GM12878 (cell line): ENCODE results near the gene ASIC3. TPM values are rescaled to one million over a fixed set of nuclear protein-coding genes. Genes with fewer than 3 reads are reported as not detected.

ENCODE experiments used
- ELK1 ChIP-seq: IDR thresholded peaks from 2 replicates; pipeline ENCODE4 v1.6.1; 2012; ENCODE audit warnings: low read depth, low read length, improper control_type of control experiment
- KLF5 ChIP-seq: fragments of 450-650 bp; IDR thresholded peaks from 2 replicates; pipeline ENCODE4 v1.6.1; 2014; ENCODE audit warnings: mild to moderate bottlenecking; ENCODE audit not compliant: partially characterized antibody
- MXI1 ChIP-seq: fragments of 150-350 bp; IDR thresholded peaks from 2 replicates; pipeline ENCODE4 v1.6.1; 2011; ENCODE audit warnings: low read depth, mild to moderate bottlenecking, inconsistent platforms, low read length, improper control_type of control experiment
- NBN ChIP-seq: fragments of 450-650 bp; IDR thresholded peaks from 2 replicates; pipeline ENCODE4 v1.6.1; 2016
- NFIC ChIP-seq: IDR thresholded peaks from 2 replicates; pipeline ENCODE4 v1.6.1; 2012; ENCODE audit warnings: low read depth, mild to moderate bottlenecking, inconsistent platforms, low read length, moderate library complexity
- NRF1 ChIP-seq: conservative IDR thresholded peaks from 2 replicates; pipeline ENCODE4 v1.6.1; 2011; ENCODE audit warnings: mild to moderate bottlenecking, low read depth, low read length, improper control_type of control experiment
- PKNOX1 ChIP-seq: fragments of 450-650 bp; IDR thresholded peaks from 2 replicates; pipeline ENCODE4 v1.6.1; 2016; ENCODE audit warnings: mild to moderate bottlenecking
- POLR2AphosphoS2 ChIP-seq: IDR thresholded peaks from 2 replicates; pipeline ENCODE4 v1.6.1; 2011; ENCODE audit warnings: low read depth, mild to moderate bottlenecking, low read length, improper control_type of control experiment, moderate library complexity
- RCOR1 ChIP-seq: conservative IDR thresholded peaks from 2 replicates; pipeline ENCODE4 v1.6.1; 2012; ENCODE audit warnings: low read depth, low read length, improper control_type of control experiment
- REST ChIP-seq: IDR thresholded peaks from 2 replicates; pipeline ENCODE4 v1.6.1; 2012; ENCODE audit warnings: mild to moderate bottlenecking, low read depth, low read length
- RFX5 ChIP-seq: IDR thresholded peaks from 2 replicates; pipeline ENCODE4 v1.6.1; 2011; ENCODE audit warnings: low read depth, low read length, improper control_type of control experiment
- SMAD5 ChIP-seq: IDR thresholded peaks from 2 replicates; pipeline ENCODE4 v1.6.1; 2016; ENCODE audit warnings: antibody characterized with exemption, low read depth
- SMARCA5 ChIP-seq: fragments of 450-650 bp; IDR thresholded peaks from 2 replicates; pipeline ENCODE4 v1.6.1; 2017; ENCODE audit warnings: mild to moderate bottlenecking
- TAF1 ChIP-seq: IDR thresholded peaks from 2 replicates; pipeline ENCODE4 v1.6.1; 2011; ENCODE audit warnings: mild to moderate bottlenecking, low read depth, low read length, borderline replicate concordance
- TCF3 ChIP-seq: IDR thresholded peaks from 2 replicates; pipeline ENCODE4 v1.6.1; 2012; ENCODE audit warnings: low read depth, mild to moderate bottlenecking, low read length, borderline replicate concordance; ENCODE audit not compliant: insufficient read depth
- ZNF687 ChIP-seq: fragments of 450-650 bp; IDR thresholded peaks from 2 replicates; pipeline ENCODE4 v1.6.1; 2017; ENCODE audit warnings: mild to moderate bottlenecking, moderate library complexity
- polyA plus RNA-seq, 11 experiments: library from polyadenylated mRNA; depleted of rRNA in 4 of 11; unstranded in 6 of 11; stranded (reverse) in 5 of 11; fragments of >200 nt; fragmentation: Nextera tagmentation in 4 of 11; fragmentation: Illumina TruSeq in 1 of 11; extraction: Ambion mirVana in 4 of 11; extraction: Trizol in 1 of 11; gene quantifications; 1 replicate in 1 of 11; 2 replicates in 10 of 11; pipeline versions ENCODE4 v1.2.1 to v1.2.3, GENCODE V29; 2011 to 2016; ENCODE audit warnings: inconsistent platforms in 2 of 11, missing spikeins in 2 of 11, low read depth in 1 of 11
- total RNA-seq, 4 experiments: library from RNA; depleted of rRNA in 3 of 4; stranded (reverse); fragments of >200 nt in 3 of 4; fragmentation: Illumina TruSeq in 1 of 4; extraction: Trizol in 1 of 4; gene quantifications; 2 replicates each; pipeline versions ENCODE4 v1.2.1 to v1.2.3, GENCODE V29; 2013 to 2021

ASIC3 gene
- total and polyA plus RNA-seq, 10 of the 15 experiments (the other 5 are each of a cell fraction or from before 2014, with no cell fraction given) = 0.07 to 1.0 (median 0.44) TPM; not detected in 4

GRCh38 chr7:151083071-151083823 is 34.9 kb downstream of the ASIC3 start, which contains the start of gene TMUB1 (continued):
- TF ChIP-seq MXI1 (peak; percentile 84), ZNF687 (0 out of 2 replicates have a peak, but pooled peaks have one; percentile 30), TAF1 (no peak), SMAD5 (no peak), TCF3 (no peak), NBN (peak; percentile 48), NFIC (no peak), KLF5 (no peak), RCOR1 (no peak), NRF1 (no peak), PKNOX1 (peak; percentile 39; the same call in 1 of the 2 replicates), POLR2AphosphoS2 (0 out of 2 replicates have a peak, but pooled peaks have one; percentile 35), ELK1 (peak; percentile 75; the same call in 1 of the 2 replicates), SMARCA5 (0 out of 2 replicates have a peak, but pooled peaks have one; percentile 19), REST (no peak), RFX5 (no peak)
- TF ChIP-seq, all 136 proteins: peak for 28
